HTR-8/SVneo (cell line): ENCODE results near the gene FZD8.

ENCODE experiments used
- DNase-seq: peaks from one replicate; pipeline ENCODE4 v3.0.0; 2011; ENCODE audit warnings: low spot score, mixed read lengths; ENCODE audit not compliant: insufficient read length
- FAIRE-seq: peaks from 2 replicates; lab custom pipeline; 2011; peaks lifted over from hg19 to GRCh38; lab: Jason Lieb, UNC

The FZD8 gene

DNA sequence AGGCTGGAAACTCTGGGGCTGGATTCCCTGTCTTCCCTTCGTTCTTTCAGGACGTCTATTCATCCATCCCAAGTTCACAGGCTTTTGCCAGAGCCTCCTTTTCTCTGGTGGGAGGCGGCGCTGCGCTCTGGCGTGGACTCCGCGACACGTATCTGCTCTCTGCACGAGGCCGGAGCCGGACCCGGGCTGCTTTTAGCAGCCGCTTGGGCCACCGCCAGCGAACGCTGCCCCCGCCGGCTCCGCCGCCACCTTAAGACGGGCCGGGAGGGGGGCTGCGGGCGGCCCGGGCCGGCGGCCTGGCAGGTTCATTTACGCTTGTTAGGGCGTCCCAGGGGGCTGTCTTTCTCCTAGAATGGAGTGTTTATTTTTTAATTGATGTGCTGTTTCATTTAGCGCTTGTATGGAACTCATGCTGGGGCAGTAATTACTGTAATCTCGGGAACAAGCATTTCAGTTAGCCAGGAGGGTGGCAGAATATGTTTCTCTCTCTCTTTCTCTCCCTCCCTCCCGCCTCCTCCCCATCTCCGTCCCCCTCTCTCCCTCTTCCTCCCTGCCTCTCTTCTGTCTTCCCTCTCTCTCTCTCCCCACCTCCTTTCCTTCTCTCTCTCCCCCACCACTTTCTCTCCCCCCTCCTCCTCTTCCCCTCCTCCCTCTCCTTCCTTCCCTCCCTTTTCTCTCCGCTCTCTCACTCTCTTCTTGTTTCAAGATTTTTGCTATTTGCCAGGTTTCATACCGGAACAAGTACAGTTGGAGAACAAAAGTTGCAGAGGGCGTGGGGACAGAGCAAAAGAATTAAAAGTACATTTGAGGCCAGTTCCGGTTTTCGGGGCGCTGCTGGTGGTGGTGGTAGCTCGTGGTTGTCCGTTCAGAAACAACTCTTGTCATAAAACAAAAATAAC lies 1.3 kb upstream of the FZD8 start:
- FAIRE-seq, result no peak
- DNase-seq, result peak; percentile 56

DNA sequence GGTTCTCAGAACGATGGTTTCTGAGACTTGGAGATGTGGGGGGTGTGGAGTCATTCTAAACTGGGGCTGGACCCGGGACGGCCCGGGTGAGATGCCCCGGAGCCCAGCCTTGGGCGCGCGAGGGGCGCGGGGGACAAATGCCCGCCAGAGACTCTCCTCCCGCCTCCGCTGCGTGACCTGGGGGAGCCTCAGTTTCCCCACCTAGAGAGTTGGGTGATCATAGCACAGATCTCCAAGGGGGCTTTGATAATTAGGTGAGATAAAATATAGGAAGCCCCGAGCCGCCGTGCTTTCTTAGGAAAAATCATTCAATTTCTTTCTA lies 658 bp upstream of the FZD8 start:
- FAIRE-seq (no peak), DNase-seq (no peak)

DNA sequence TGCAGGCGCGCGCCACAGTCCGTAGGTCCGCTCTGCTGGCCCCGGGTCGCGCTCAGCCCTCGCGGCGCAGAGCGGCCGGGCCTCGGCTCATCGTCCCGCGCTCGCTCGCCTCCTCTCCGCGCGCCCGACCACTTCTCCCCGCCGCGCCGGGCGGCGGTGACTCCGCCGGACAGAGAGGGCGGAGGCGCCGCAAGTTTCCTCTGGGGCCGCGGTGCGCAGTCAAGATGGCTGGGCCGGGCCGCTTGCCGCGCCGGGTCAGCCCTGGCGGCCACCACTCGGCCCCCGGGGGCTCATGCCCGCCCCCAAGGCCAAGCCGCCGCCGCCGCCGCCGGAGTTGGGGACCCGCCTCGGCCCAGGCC lies 441 bp downstream of the FZD8 start:
- FAIRE-seq (no peak), DNase-seq (peak; percentile 28)

DNA sequence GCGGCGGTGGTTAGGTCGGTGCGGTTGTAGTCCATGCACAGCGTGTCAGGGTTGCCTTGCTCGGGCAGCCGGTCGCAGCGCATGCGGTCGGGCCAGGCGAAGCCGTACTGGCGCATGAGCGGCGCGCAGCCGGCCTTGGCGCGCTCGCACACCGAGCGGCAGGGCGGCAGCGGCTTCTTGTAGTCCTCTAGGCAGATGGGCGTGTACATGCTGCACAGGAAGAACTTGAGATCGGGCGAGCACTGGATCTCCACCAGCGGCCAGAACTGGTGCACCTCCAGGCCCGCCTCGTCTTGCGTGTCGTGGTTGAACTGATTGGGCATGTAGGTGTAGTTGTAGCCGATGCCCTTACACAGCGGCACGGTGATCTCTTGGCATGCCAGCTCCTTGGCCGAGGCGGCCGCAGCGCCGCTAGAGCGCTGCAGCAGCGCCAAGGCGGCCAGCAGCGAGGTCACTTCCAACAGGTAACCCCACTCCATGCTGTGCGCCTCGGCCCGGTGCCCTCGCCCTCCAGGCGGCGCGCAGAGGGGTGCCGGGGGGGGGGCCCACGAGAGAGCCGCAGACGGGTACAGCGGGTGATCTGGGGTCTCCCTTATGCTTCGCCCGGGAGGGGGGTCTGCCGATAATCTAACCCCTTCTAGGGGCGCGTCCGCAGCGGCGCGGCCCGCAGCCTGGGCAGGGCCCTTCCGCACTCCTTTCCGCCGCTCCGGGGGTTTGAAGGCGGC lies 983 bp downstream of the FZD8 start:
- peak; percentile 45 for DNase-seq
- FAIRE-seq, result peak; percentile 98

DNA sequence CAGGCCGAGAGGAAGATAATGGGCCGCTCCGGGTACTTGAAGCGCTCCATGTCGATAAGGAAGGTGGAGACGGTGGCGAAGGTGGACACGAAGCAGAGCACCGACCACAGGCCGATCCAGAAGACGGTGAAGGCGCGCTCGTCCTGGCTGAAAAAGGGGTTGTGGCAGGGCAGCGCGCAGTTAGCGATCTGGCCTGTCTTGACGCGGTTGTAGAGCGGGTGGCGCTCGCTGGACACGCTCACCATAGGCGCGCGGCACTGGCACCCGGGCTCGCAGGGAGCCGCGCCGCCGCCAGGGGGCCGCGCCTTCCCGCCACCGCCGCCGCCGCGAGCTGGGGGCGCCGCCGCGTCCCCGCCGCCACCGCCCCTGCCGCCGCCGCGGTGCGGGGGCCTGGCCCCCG lies 1.6 kb downstream of the FZD8 start:
- peak; percentile 69 for DNase-seq
- peak; percentile 23 for FAIRE-seq

DNA sequence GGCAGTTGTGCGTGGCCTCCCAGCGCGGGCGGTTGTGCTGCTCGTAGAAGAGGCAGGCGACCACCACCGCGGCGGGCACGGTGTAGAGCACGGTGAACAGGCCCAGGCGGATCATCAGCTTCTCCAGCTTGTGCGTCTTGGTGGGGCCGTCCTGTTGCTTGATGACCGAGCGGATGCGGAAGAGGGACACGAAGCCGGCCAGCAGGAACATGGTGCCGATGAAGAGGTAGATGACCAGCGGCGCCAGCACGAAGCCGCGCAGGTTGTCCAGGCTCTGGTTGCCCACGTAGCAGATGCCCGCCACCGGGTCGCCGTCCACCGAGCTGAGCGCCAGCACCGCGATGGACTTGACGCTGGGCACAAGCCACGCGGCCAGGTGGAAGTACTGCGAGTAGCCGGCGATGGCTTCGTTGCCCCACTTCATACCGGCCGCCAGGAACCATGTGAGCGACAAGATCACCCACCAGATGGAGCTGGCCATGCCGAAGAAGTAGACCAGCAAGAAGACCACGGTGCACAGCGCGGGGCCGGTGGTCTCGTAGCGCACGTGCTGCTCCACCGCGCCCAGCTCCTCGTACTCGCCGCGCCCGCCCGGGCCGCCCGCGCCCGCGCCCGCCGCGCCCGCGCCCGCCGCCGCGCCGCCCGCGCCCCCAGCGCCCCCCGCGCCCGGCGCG lies 2.2 kb downstream of the FZD8 start:
- FAIRE-seq (peak; percentile 76), DNase-seq (no peak)

DNA sequence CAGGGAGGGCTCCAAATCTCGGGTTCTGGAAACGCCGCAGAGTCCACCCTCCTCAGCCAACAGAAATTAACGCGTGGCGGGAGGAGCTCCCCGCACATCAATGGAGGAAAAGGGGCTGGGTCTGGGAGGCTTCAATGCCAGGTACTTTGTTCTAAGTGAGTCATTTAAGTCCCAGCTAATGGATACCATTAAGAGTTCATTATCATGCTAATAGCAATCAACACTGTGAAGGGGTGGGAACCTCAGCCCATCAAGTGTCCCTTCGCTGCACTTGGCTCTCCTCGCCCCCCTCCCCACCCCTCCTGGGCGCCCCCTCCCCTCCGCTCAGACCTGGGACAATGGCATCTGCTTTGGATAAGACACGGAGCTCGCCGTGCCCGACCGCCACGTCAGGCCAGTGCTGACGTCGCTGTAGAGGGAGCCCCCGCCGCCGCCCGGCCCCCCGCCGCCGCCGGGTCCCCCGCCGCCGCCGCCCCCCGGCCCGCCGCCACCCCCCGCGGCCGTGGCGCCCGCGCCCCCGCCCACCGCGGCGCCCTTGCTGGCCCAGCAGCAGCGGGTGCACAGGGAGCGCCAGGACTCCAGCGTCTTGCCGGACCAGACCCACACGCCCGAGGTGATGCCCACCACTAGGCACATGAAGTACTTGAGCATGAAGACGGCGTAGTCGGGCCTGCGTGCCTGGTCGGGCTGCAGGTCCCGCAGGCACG lies 2.9 kb downstream of the FZD8 start:
- DNase-seq (no peak), FAIRE-seq (no peak)

DNA sequence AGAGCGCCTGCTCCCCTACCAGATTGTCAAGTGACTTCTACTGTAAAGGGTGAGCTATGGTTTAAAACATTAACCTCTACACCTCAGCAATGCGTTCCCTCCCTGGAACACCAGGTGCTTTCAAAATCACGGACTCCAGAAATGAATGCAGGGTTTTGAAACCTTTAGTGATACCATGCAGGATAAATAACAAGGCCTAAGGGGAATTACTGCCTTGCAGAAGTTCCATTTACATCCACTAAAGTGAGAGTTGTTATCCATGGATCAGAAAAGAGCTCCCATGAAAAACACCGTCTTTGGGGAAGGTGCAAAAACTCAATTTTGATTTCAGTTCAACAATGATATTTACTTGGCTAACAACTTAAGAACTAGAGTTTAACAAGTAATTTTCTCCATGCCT lies 4.0 kb downstream of the FZD8 start:
- no peak for DNase-seq
- no peak for FAIRE-seq

DNA sequence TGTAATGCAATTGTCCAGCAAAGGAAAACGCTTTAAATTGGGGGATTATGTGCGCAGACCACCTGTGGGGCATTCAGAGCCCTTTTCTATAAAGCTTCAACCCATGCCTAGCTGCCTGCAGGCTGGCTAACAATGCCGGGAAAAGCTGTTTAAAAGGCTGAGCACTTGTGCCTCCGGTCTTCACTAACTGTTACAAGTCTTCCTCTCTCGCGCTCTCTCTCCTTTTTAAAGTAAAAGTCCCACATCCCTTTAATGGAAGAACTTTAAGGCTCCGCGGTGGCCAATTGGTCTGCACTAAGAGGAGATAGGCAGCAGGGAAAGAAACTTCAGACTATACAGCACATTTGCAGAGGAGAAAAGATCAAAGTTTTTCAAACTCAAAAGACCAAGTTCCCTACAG lies 4.6 kb downstream of the FZD8 start:
- no peak for DNase-seq

DNA sequence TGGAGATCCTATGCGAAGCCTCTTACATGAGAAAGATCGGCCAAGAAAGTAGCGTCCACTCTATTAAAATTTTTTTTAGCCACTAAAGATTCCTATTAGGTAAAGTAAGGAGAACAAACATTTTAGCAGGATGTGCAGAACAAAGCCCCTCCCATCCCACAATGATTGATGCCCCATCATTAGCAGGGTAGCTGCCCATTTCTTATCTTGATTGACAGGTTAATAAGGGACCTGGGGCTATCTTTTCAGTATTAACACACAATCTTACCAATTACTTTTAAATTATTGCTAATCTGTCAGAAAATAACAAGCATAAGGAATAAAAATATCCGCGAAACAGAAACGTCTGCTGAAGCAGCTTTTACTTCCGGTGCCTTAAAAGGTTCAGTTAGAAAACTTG lies 5.1 kb downstream of the FZD8 start:
- DNase-seq (no peak), FAIRE-seq (no peak)

More for the DNA sequence above, 4.6 kb downstream of the FZD8 start:
- no peak for FAIRE-seq

DNA sequence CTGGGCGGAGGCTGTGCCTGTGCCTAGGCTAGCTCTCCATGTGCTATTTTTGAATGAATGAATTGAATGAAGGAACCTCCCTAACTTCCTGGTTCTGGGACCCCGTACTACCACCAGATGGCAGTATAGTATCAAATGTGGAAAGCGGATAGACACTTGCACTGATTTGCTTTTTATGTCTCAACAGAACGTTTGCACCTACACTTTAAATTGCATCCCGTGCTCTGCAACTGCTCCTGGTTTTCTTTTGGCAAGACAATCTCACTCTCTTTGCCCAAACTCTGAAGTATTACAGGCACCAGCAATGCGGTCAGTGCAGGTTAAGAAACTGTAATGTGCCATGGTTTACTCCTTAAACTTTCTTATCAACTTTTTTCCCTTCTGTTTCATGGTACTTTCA lies 6.5 kb downstream of the FZD8 start:
- FAIRE-seq (peak; percentile 74), DNase-seq (peak; percentile 70)

DNA sequence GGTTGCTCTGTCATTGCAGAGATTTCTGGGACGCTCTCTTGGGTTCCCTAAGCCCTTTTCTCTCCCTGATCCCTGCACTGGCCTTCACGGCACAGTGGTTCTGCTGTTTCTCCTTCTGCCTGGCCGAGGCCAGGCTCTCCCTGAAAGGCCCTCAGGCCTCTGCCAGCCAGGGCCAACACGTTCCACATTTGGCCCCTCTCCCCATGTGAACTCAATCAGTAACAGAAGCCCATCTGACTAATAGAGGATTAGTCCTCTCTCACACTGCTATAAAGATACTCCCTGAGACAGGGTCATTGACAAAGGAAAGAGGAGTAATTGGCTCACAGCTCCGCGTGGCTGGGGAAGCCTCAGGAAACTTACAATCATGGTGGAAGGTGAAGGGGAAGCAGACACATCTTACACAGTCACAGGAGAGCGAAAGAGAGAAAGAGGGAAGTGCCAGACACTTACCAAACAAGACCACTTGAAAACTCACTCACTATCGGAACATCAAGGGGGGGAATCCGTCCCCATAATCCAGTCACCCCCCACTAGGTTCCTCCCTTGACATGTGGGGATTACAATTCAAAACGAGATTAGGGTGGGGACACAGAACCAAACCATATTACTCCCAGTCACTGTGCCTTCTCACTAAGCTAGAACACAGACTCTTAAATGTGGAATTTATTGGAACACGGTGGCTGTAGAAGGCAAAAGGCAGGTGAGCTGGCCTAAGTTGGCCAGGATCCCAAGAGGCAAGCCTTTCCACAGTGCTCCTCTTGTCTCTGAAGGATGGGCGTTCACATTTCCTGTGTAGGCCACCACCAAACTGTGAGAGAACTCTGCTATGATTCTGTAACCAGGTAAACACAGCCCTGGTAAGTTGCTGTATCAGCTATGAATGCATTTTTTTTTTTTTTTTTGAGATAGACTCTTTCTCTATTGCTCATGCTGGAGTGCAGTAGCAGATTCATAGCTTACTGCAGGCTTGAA lies 8.8 kb downstream of the FZD8 start:
- DNase-seq, result no peak
- FAIRE-seq, result peak; percentile 38

DNA sequence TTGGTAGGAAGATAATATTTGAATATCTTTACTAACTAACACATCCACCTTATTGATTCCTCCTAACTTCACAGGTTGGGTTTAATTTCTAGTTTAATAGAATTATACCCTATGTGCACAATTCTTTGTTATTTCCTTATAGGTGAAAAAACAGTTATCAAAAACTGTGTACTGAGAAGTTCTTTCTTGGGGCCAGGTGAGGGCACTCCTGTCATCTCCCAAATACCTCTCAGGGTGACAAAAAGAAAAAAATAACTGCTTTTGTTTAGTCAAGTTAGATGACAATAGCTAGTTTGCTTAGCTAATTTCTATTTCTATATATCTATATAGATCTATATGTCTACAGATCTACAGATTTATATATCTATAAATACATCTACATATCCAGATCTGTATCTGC lies 10.1 kb downstream of the FZD8 start:
- no peak for DNase-seq
- no peak for FAIRE-seq

DNA sequence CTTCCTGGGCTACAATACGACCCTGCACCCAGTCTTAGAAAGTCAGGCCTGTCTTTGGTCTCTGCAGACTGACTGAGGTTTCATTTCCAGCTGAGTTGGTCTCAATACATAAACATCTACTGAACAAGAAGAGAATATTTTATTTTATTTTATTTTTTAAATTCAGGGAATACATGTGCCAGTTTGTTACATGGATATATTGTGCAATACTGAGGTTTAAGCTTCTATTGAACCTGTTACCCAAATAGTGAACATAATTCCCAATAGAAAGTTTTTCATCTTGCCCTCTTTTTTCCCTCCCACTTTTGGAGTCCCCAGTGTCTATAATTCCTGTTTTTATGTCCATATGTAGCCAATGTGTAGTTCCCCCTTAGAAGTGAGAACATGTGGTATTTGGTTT lies 10.7 kb downstream of the FZD8 start:
- DNase-seq (no peak), FAIRE-seq (no peak)

DNA sequence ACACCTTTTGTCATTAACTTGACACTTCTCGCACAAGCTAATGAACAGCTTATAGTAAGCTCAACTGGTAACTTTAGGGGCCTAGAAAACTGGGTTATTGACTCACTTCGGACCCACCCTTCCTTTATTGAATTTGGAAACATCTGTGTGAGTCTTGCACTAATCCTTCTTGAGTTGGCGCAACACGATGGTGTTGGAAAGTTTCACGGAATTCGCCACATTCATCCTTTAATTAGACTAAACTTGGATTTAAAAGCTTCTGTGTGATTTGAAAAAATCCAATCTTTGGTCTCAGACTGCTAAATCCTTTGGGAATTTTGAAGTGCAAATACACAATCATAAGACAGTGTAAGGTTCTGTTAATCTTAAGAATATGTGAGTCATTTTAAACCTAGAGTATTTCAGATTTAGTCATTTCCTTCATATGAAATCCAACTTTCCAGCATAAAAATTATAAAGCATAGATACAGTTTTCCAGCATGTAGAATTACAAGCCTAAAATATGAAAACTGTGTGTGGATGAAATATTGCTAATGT lies 15.1 kb downstream of the FZD8 start:
- no peak for FAIRE-seq

DNA sequence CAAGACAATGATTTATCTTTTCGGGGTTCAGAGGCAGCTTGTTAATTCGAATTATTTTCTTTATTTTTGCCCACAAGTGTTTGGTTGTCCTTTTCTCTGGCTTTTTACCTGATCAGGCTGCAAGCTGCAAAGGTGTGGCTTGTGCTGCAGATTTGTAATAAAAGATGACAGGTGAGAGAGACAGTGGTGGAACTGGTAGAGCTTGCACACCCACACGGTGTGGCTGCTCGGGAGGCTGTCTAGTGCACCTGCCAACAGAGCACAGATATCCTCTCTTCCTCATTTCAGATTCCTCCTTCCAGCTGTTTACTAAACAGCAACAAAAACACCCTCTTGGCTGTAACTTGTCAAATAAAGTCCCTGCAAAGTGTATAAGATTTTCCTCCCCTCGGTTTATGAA lies 27.8 kb downstream of the FZD8 start:
- no peak for DNase-seq
- FAIRE-seq, result no peak

More for the DNA sequence above, 15.1 kb downstream of the FZD8 start:
- no peak for DNase-seq

DNA sequence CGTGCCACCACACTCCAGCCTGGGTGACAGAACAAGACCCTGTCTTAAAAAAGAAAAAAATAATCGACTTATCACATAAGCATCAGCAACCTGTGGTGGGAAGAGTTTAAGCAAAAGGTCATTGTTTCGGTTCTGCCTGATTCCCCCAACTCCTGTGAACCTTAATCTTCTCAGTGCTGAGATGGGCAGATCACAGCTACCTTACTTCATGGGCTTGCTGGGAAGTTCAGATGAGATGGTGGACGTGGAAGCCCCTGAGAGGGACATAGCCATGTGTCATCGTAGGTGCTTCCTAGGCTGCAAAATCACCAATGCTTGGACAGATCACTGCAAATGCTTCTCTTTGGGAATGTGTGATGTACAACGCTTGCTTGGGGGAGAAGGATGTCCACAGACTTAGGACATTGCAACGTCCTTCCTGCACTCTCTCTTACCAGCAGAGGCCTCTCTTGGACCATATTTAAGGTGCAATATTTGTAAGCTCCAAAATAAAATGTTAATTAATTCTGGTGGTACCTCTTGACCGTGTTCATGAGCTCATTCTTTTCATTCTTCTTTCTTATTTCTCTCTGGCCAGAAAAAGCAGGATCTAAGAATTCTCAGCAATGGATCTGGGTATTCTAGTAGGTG lies 28.4 kb downstream of the FZD8 start:
- FAIRE-seq (peak; percentile 46), DNase-seq (peak; percentile 29)

DNA sequence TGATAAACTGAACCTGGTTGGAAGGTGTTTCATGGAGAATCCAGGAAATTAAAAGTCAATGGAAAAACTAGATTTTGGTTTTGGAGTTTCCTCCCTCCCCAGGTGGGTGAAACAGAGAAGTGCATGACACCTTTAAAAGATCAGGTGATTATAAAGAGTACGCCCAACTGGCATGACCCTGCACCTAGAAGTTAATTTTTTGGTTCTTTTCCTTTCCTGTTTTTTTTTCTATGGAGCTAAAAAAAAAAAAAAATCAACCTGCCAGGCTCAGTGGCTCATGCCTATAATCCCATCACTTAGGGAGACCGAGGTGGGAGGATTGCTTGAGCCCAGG lies 29.0 kb downstream of the FZD8 start:
- FAIRE-seq (no peak), DNase-seq (no peak)
